SK-N-MC (cell line): ENCODE results near the gene GPC3.

Experiments
- DNase-seq: peaks from one replicate; pipeline ENCODE4 v3.0.0-alpha.2; 2011; ENCODE audit warnings: low read depth, low spot score
- H3K27ac ChIP-seq: fragments of 200-600 bp; sonication (generic); 2 replicates; pipeline ENCODE4 v1.5.1; 2016; ENCODE audit warnings: mixed run types
- H3K36me3 ChIP-seq: fragments of 200-600 bp; sonication (generic); 2 replicates; pipeline ENCODE4 v1.6.1; 2017; ENCODE audit warnings: antibody characterized with exemption, low read length, mixed read lengths; ENCODE audit not compliant: insufficient read depth
- H3K4me3 ChIP-seq: fragments of 200-600 bp; sonication (generic); 2 replicates; pipeline ENCODE4 v1.5.1; 2016
- H3K9ac ChIP-seq: fragments of 200-600 bp; sonication (generic); 2 replicates; pipeline ENCODE4 v1.8.0; 2017; ENCODE audit warnings: mixed run types, mixed read lengths; ENCODE audit not compliant: insufficient read length
- H3K9me3 ChIP-seq: fragments of 200-600 bp; sonication (generic); 2 replicates; pipeline ENCODE4 v1.6.1; 2017; ENCODE audit warnings: low read depth, mild to moderate bottlenecking, antibody characterized with exemption, low read length, moderate library complexity, mixed read lengths
- EZH2 ChIP-seq: fragments of 200-600 bp; sonication (generic); IDR thresholded peaks from one replicate; pipeline ENCODE4 v1.6.1; 2017; ENCODE audit warnings: antibody characterized with exemption
- FOXP2 ChIP-seq: optimal IDR thresholded peaks from 2 replicates; pipeline ENCODE3; 2011; ENCODE audit warnings: mild to moderate bottlenecking, moderate library complexity; ENCODE audit not compliant: insufficient read depth; ENCODE audit errors: extremely low read length, control extremely low read depth
- POLR2AphosphoS5 ChIP-seq: IDR thresholded peaks from 2 replicates; pipeline ENCODE4 v1.6.1; 2012; ENCODE audit warnings: mild to moderate bottlenecking, low read depth, low read length, borderline replicate concordance

GPC3 gene

DNA sequence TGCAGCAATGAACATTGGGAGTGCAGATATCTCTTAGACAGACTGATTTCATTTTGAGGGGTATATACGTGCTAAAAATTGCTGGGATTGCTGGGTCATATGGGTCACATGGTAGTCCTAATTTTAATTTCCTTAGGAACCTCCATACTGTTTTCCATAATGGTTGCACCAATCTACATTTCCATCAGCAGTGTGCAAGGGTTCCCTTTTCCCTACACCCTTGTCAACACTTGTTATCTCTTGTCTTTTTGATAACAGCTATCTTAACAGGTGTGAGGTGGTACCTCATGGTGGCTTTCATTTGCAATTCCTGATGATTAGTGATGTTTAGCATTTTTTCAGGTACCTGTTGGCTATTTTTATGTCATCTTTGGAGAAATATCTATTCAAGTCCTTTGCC lies 57.0 kb downstream of the GPC3 start:
- no peak for DNase-seq

DNA sequence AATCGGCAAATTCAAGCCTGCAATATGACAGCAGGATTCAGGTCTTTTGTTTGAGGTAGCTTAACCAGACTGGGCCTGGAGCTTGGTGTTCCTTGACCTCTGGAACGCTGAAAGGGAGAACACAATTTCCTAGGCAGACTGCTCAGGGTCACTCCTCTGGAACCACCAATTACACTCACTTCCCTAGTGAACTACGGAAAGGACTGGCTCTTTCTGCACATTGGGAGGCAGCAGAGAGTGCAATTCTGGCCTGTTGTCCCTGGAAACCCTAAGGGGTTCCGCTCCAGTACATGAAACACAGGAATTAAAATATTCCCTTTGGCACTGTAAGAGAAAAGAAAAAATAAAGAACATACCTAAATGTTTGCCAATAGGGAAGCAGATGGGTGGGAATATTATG lies 58.6 kb downstream of the GPC3 start:
- H3K9me3 ChIP-seq: no peaks in the 10 kb centered on the region
- H3K27ac ChIP-seq: no peak overlapping the region
- no peak overlapping the region for H3K4me3 ChIP-seq
- no peak for DNase-seq
- H3K36me3 ChIP-seq: no peaks in the 10 kb centered on the region
- no peak overlapping the region for H3K9ac ChIP-seq
- TF ChIP-seq POLR2AphosphoS5 (no peak), FOXP2 (no peak), EZH2 (no peak)

More for the DNA sequence above, 57.0 kb downstream of the GPC3 start:
- Histone ChIP-seq H3K9me3 (no peaks in the 10 kb centered on the region), H3K27ac (no peak overlapping the region), H3K4me3 (no peak overlapping the region), H3K36me3 (no peaks in the 10 kb centered on the region), H3K9ac (no peak overlapping the region)
- TF ChIP-seq EZH2: no peak
- no peak for TF ChIP-seq POLR2AphosphoS5
- no peak for TF ChIP-seq FOXP2

DNA sequence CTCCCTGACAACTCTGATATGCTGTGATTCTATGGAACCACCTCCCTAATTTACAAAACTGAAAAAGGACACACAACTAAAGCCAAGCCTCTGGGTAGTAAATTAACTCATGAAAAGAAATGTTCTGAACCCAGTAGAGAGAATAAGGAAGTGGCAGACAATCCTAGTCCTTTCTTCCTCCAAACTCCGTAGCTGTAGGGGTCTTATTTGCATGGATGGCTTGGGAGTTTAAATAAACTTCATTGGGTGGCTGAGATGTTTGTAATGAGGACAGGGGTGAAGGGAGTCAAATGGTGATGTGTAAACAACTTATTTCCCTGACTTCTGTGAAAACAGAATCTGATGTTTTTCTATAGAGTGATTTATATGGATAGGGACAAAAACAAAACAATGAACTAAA lies 59.3 kb downstream of the GPC3 start:
- Histone ChIP-seq H3K4me3 (no peak overlapping the region), H3K36me3 (no peaks in the 10 kb centered on the region), H3K27ac (no peak overlapping the region), H3K9me3 (no peaks in the 10 kb centered on the region), H3K9ac (no peak overlapping the region)
- TF ChIP-seq FOXP2: no peak
- no peak for TF ChIP-seq EZH2
- TF ChIP-seq POLR2AphosphoS5: no peak
- no peak for DNase-seq

DNA sequence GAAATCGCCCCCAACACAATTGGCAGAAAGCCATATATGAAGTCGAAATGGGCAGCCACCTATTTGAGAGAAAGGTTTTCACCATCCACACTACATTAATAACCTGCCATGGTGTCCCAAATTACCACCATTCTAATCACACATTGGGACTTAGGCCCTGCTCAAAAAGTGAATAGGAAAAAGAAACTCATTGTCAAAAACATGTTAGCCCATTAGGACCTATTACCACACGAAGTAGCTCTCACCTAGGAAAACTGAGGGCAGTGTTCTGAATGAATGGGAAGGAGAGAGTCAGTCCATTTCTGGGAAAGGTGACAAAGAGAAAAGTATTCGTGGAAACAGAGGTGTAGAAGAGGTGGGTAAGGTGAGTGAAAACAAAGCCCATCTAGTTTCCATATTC lies 60.8 kb downstream of the GPC3 start:
- H3K4me3 ChIP-seq: no peak overlapping the region
- no peaks in the 10 kb centered on the region for H3K36me3 ChIP-seq
- H3K27ac ChIP-seq: no peak overlapping the region
- H3K9me3 ChIP-seq: no peaks in the 10 kb centered on the region
- TF ChIP-seq POLR2AphosphoS5 (no peak), EZH2 (no peak), FOXP2 (no peak)
- no peak overlapping the region for H3K9ac ChIP-seq
- DNase-seq: no peak

DNA sequence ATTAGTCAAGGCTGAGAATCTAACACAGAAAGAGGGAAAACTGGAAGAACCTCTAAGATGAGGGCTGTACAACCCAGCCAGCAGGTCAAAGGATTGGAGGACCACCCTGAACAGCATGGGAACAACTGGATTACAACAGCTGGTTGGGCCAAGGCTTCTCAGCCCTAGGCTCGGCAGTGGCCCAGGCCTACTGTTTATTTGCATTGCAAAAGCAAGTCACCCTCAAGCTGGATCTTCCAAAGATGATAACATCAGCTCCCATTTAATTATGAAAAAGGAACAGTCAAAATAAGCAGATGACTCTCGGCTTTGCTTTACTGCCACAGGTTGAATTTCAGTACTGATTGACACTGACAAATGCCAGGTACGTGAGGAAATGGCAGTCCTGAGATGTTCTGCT lies 61.8 kb downstream of the GPC3 start:
- Histone ChIP-seq H3K9me3 (no peaks in the 10 kb centered on the region), H3K36me3 (no peaks in the 10 kb centered on the region), H3K9ac (no peak overlapping the region), H3K4me3 (no peak overlapping the region), H3K27ac (no peak overlapping the region)
- DNase-seq: no peak
- no peak for TF ChIP-seq POLR2AphosphoS5
- no peak for TF ChIP-seq EZH2
- TF ChIP-seq FOXP2: no peak

DNA sequence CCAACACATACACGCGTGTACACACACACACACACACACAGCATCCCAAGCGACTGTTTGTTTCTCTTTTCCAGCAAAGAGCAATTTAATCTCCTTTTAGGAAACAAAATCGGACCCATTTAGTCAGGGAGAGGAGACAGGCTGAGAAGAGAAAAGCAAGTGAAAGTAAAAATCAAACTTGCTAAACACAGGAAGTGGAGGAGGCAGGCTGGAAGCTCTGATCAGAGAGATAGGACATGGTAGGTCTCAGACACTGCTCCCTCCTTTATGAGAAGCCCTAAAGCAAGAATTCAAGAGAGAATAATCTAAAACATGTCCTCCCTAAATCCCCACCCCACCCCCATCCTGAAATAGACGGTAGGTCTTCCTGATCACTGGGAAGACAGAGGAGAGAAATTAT lies 62.3 kb downstream of the GPC3 start:
- TF ChIP-seq POLR2AphosphoS5: no peak
- TF ChIP-seq FOXP2: no peak
- TF ChIP-seq EZH2: no peak
- no peak for DNase-seq
- no peak overlapping the region for H3K4me3 ChIP-seq
- no peaks in the 10 kb centered on the region for H3K36me3 ChIP-seq
- H3K9me3 ChIP-seq: no peaks in the 10 kb centered on the region
- H3K27ac ChIP-seq: no peak overlapping the region
- no peak overlapping the region for H3K9ac ChIP-seq

DNA sequence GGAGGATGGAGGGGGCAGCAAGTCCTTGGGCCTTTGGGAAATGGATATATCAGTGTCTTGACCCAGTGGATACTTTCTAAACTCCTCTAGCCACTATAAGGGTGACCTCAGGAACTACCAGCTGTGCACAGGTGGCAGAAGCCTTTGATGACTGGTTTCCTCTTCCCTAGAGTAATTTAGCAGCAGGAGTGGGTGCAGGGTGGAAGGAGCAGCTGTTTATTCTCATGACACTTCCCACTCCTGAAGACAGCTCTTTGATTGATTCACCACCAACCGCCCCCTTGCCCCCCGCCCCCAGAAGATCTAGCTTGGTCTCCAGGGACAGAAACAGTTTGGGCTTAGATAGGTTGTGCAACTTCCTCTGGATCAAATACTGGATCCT lies 63.0 kb downstream of the GPC3 start:
- TF ChIP-seq FOXP2: no peak
- Histone ChIP-seq H3K9me3 (no peaks in the 10 kb centered on the region), H3K4me3 (no peak overlapping the region), H3K27ac (no peak overlapping the region), H3K9ac (no peak overlapping the region), H3K36me3 (no peaks in the 10 kb centered on the region)
- no peak for DNase-seq

DNA sequence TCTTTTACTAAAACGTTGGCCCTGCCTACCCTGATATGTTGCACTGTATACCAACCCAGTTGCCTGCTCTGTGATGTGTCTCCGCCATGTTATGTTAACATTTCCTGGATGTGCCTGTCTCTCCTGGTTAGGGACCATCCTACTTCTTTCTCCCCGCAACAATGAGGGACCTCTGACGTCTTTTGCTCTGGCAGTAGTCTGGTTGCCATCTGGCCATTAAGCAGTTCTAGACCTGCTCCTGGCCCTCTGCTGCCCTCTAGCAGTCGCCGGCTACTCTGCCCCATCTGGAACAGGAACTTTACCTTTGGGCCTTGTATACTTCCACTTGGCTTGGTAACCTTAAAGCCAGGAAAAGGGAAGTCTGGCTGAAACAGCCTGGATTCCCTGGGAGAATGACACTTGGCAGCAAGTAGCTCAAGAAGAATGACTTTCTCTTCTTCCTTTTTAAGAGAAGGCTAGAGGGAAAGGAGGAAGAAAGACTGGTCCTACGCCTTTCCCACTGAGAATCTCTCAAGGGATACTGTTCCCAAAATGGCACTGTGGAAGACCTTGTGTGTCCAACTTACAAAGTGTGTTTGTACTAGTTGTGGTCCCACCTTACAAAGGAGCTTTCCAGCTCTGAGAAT lies 63.5 kb downstream of the GPC3 start:
- Histone ChIP-seq H3K36me3 (no peaks in the 10 kb centered on the region), H3K4me3 (no peak overlapping the region), H3K27ac (no peak overlapping the region), H3K9ac (no peak overlapping the region), H3K9me3 (no peaks in the 10 kb centered on the region)
- no peak for TF ChIP-seq EZH2
- TF ChIP-seq FOXP2: no peak
- no peak for TF ChIP-seq POLR2AphosphoS5
- DNase-seq: no peak

DNA sequence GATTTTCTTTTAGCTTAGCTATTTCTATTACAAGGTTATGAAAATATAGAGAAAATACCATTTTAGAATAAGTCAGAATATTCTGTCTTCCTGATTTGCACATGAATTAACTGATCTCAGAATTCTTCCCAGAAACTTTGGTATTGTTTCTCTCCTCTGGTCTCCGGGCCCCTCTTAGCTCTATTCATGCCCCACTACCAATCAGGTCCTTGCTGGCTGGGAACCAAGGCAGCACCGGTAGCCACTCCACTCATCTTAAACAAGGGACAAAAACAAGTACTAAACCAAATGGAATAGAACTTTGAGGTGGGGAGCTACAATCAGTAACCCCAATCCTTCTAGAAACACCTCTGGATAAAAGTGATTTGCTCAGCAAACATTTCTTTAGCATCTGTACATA lies 64.3 kb downstream of the GPC3 start:
- H3K9ac ChIP-seq: no peak overlapping the region
- no peaks in the 10 kb centered on the region for H3K9me3 ChIP-seq
- no peaks in the 10 kb centered on the region for H3K36me3 ChIP-seq
- DNase-seq: no peak
- no peak overlapping the region for H3K4me3 ChIP-seq
- TF ChIP-seq POLR2AphosphoS5: no peak
- TF ChIP-seq EZH2: no peak
- TF ChIP-seq FOXP2: no peak
- H3K27ac ChIP-seq: no peak overlapping the region
